K562 (cell line): ENCODE results near the gene PHYHIPL. TPM values are rescaled to one million over a fixed set of nuclear protein-coding genes. Genes with fewer than 3 reads are reported as not detected.

Experiments
- ATAC-seq: fragments of 200-7000 bp; cut with Tn5 transposase; 3 replicates; pipeline ENCODE4 v1.9.1; 2020; ENCODE audit warnings: moderate library complexity
- BruUV-seq: library from RNA; stranded (reverse); fragments of 400-500 nt; replicated peaks from 2 replicates; lab custom pipeline; 2021; lab: Mats Ljungman, UMichigan
- CTCF ChIA-PET: fragments of 300-600 bp; formaldehyde crosslinking; extraction: SDS; loops from one replicate; lab custom pipeline; 2021; ENCODE audit warnings: low intra/inter-chr PET ratio; lab: Yijun Ruan, JAX
- POLR2A ChIA-PET: fragments of 300-600, 350-650 bp; sonication (Branson Sonifier 250); formaldehyde crosslinking; extraction: SDS; loops from one replicate; lab custom pipeline; 2021; ENCODE audit warnings: antibody characterized with exemption, inconsistent platforms; lab: Yijun Ruan, JAX
- DNase-seq, 4 experiments: peaks; one replicate each; pipeline versions ENCODE4 v3.0.0 to v3.0.0-alpha.2; 2011 to 2018; ENCODE audit warnings: low spot score in 3 of 4, mixed read lengths in 3 of 4; ENCODE audit errors: extremely low read depth in 1 of 4
- FAIRE-seq: peaks from 2 replicates; lab custom pipeline; 2011; peaks lifted over from hg19 to GRCh38; lab: Jason Lieb, UNC
- H2AFZ ChIP-seq: 2 replicates; pipeline ENCODE4 v1.6.0; 2011; ENCODE audit warnings: low read depth, low read length, control low read depth, inconsistent platforms
- H3K27ac ChIP-seq: fragments of 200-600 bp; 3 replicates; pipeline ENCODE4 v1.8.0; 2011; ENCODE audit warnings: low read depth, mild to moderate bottlenecking, control low read depth, inconsistent platforms, low read length, moderate library complexity, mixed read lengths; ENCODE audit errors: extremely low read depth
- H3K27me3 ChIP-seq, 2 experiments: fragments of 300-600 bp in 1 of 2; 2 replicates in 1 of 2; 3 replicates in 1 of 2; pipeline versions ENCODE4 v1.6.0 to v1.8.0; 2011; ENCODE audit warnings: inconsistent platforms in 2 of 2, low read length in 2 of 2, mild to moderate bottlenecking in 1 of 2, mixed read lengths in 1 of 2, moderate library complexity in 1 of 2; ENCODE audit not compliant: control insufficient read depth in 2 of 2, insufficient read depth in 2 of 2
- H3K36me3 ChIP-seq: fragments of 300-600 bp; 3 replicates; pipeline ENCODE4 v1.8.0; 2011; ENCODE audit warnings: mild to moderate bottlenecking, low read length, inconsistent platforms; ENCODE audit not compliant: control insufficient read depth, insufficient read depth
- H3K4me1 ChIP-seq, 2 experiments: fragments of 200-600 bp in 1 of 2; replicated peaks in 1 of 2; 2 replicates in 1 of 2; 3 replicates in 1 of 2; pipeline versions ENCODE4 v1.5.1 to v1.8.0; 2011; ENCODE audit warnings: inconsistent platforms in 2 of 2, low read length in 2 of 2, mild to moderate bottlenecking in 1 of 2, mixed read lengths in 1 of 2, moderate library complexity in 1 of 2; ENCODE audit not compliant: control insufficient read depth in 2 of 2, insufficient read depth in 2 of 2
- H3K4me2 ChIP-seq: 2 replicates; pipeline ENCODE4 v1.6.1; 2011; ENCODE audit warnings: low read length, control low read depth, inconsistent platforms, mixed read lengths; ENCODE audit not compliant: insufficient read depth
- H3K4me3 ChIP-seq: fragments of 200-600 bp; sonication (generic), shearing (Covaris generic); 2 replicates; pipeline ENCODE4 v1.5.1; 2016; ENCODE audit warnings: control low read depth, inconsistent platforms
- H3K79me2 ChIP-seq: fragments of 200-600 bp; 3 replicates; pipeline ENCODE4 v1.8.0; 2011; ENCODE audit warnings: low read length, inconsistent platforms; ENCODE audit not compliant: control insufficient read depth, insufficient read depth
- H3K9ac ChIP-seq, 2 experiments: 2 replicates each; pipeline versions ENCODE4 v1.6.0 to v1.6.1; 2011; ENCODE audit warnings: low read depth in 2 of 2, low read length in 2 of 2, control low read depth in 1 of 2, inconsistent platforms in 1 of 2, mild to moderate bottlenecking in 1 of 2, mixed read lengths in 1 of 2; ENCODE audit not compliant: insufficient read depth in 1 of 2
- H3K9me1 ChIP-seq: one replicate; pipeline ENCODE4 v1.6.0; 2011; ENCODE audit warnings: inconsistent platforms, mild to moderate bottlenecking, low read length, moderate library complexity; ENCODE audit not compliant: control insufficient read depth, insufficient read depth
- H3K9me3 ChIP-seq: replicated peaks from 2 replicates; pipeline ENCODE4 v1.5.1; 2011; ENCODE audit warnings: low read depth, low read length, inconsistent platforms; ENCODE audit not compliant: control insufficient read depth, insufficient read depth
- H4K20me1 ChIP-seq: replicated peaks from 2 replicates; pipeline ENCODE4 v1.6.1; 2011; ENCODE audit warnings: low read length, inconsistent platforms, mixed read lengths; ENCODE audit not compliant: control insufficient read depth, insufficient read depth
- ATF3 ChIP-seq, 2 experiments: fragments of 450-650 bp in 1 of 2; sonication (generic) in 1 of 2; formaldehyde crosslinking in 1 of 2; IDR thresholded peaks in 1 of 2; conservative IDR thresholded peaks in 1 of 2; 2 replicates each; pipeline versions ENCODE4 v1.6.1 to v1.8.1; 2016 to 2023; ENCODE audit warnings: mild to moderate bottlenecking in 2 of 2, moderate library complexity in 2 of 2, inconsistent platforms in 1 of 2, missing genetic modification reagents in 1 of 2
- GABPB1 ChIP-seq: sonication (generic); formaldehyde crosslinking; IDR thresholded peaks from 2 replicates; pipeline ENCODE4 v1.8.0; 2022; ENCODE audit warnings: mild to moderate bottlenecking, missing genetic modification reagents
- GATAD2A ChIP-seq: fragments of 450-650 bp; IDR thresholded peaks from 2 replicates; pipeline ENCODE4 v1.6.1; 2017
- GTF2B ChIP-seq: IDR thresholded peaks from 2 replicates; pipeline ENCODE4 v1.6.1; 2011; ENCODE audit not compliant: insufficient read length; ENCODE audit errors: extremely low read depth
- KLF13 ChIP-seq: fragments of 450-650 bp; IDR thresholded peaks from 2 replicates; pipeline ENCODE4 v1.6.1; 2016; ENCODE audit warnings: missing genetic modification characterization, low read depth, mild to moderate bottlenecking, missing compliant biosample characterization, moderate library complexity, borderline replicate concordance
- MEF2D ChIP-seq: conservative IDR thresholded peaks from 2 replicates; pipeline ENCODE4 v1.6.1; 2016; ENCODE audit warnings: low read depth, missing genetic modification characterization, missing compliant biosample characterization
- PHF21A ChIP-seq: fragments of 450-650 bp; IDR thresholded peaks from 2 replicates; pipeline ENCODE4 v1.6.1; 2017; ENCODE audit warnings: low read depth, borderline replicate concordance
- RBM15 ChIP-seq: fragments of 200-400 bp; formaldehyde crosslinking; IDR thresholded peaks from 2 replicates; pipeline ENCODE4 v1.6.1; 2018; ENCODE audit warnings: mild to moderate bottlenecking, low read length, moderate library complexity; ENCODE audit not compliant: insufficient read depth
- U2AF2 ChIP-seq: fragments of 200-400 bp; formaldehyde crosslinking; optimal IDR thresholded peaks from 2 replicates; pipeline ENCODE3; 2017; ENCODE audit warnings: low read depth, mild to moderate bottlenecking, low read length
- WHSC1 ChIP-seq: IDR thresholded peaks from one replicate; pipeline ENCODE4 v1.6.1; 2012; ENCODE audit warnings: low read length, control low read depth, inconsistent platforms
- XRCC4 ChIP-seq: IDR thresholded peaks from one replicate; pipeline ENCODE4 v1.6.1; 2011; ENCODE audit not compliant: insufficient read depth, insufficient read length; ENCODE audit errors: extremely low read depth
- YY1 ChIP-seq, 3 experiments: IDR thresholded peaks; 2 replicates each; pipeline ENCODE4 v1.6.1; 2011; ENCODE audit warnings: low read length in 2 of 3, mild to moderate bottlenecking in 2 of 3, moderate library complexity in 2 of 3, borderline replicate concordance in 1 of 3, control low read depth in 1 of 3, low read depth in 1 of 3; ENCODE audit not compliant: insufficient read depth in 3 of 3, insufficient replicate concordance in 2 of 3, control insufficient read depth in 1 of 3, insufficient read length in 1 of 3; ENCODE audit errors: extremely low read depth in 1 of 3
- ZC3H11A ChIP-seq: IDR thresholded peaks from 2 replicates; pipeline ENCODE4 v1.6.1; 2012; ENCODE audit warnings: low read depth, low read length, improper control_type of control experiment
- ZFP1 ChIP-seq: fragments of 450-650 bp; formaldehyde crosslinking; IDR thresholded peaks from 2 replicates; pipeline ENCODE4 v1.4.0; 2020; ENCODE audit warnings: mild to moderate bottlenecking, mixed read lengths
- ZKSCAN1 ChIP-seq: fragments of 150-350 bp; IDR thresholded peaks from 2 replicates; pipeline ENCODE4 v1.6.1; 2016; ENCODE audit warnings: low read depth, low read length
- ZKSCAN8 ChIP-seq: fragments of 200-800 bp; sonication (Bioruptor generic); IDR thresholded peaks from 2 replicates; pipeline ENCODE4 v1.6.1; 2016; ENCODE audit warnings: missing genetic modification characterization, missing compliant biosample characterization
- ZNF707 ChIP-seq: fragments of 250-450 bp; sonication (Bioruptor Pico); conservative IDR thresholded peaks from 2 replicates; pipeline ENCODE4 v1.8.0; 2022; ENCODE audit warnings: inconsistent platforms, mild to moderate bottlenecking, moderate library complexity
- WGBS: fragments of 100-300 bp; shearing (Covaris generic); methylation state at CpG from one replicate; pipeline ENCODE4 v1.1.6; 2016; ENCODE audit warnings: low coverage, mixed read lengths; ENCODE audit not compliant: insufficient coverage; ENCODE audit errors: missing lambda C conversion rate; 5-methylcytosine and 5-hydroxymethylcytosine counted together
- in situ Hi-C: fragments of 300-500 bp; cut with MboI; formaldehyde crosslinking; loops from 4 replicates; pipeline ENCODE4 v1.15.0; 2018; ENCODE audit warnings: inconsistent platforms, mixed read lengths
- intact Hi-C: fragments of 100-400 bp; cut with micrococcal nuclease; formaldehyde crosslinking; loops from 2 replicates; pipeline ENCODE4 v1.14.2; 2022
- polyA plus RNA-seq, 8 experiments: library from polyadenylated mRNA; depleted of rRNA in 4 of 8; stranded (reverse) in 5 of 8; unstranded in 3 of 8; fragments of >200 nt; fragmentation: Nextera tagmentation in 2 of 8; fragmentation: Illumina TruSeq in 1 of 8; extraction: Ambion mirVana in 2 of 8; extraction: Trizol in 1 of 8; gene quantifications; 2 replicates each; pipeline versions ENCODE4 v1.2.1 to v1.2.3, GENCODE V29; 2011 to 2014; ENCODE audit warnings: inconsistent platforms in 1 of 8, missing spikeins in 1 of 8
- total RNA-seq, 7 experiments: library from RNA; depleted of rRNA in 6 of 7; stranded (reverse); fragments of >200 nt in 6 of 7; fragmentation: Illumina TruSeq in 2 of 7; extraction: Trizol in 2 of 7; gene quantifications; 2 replicates each; pipeline versions ENCODE4 v1.2.1 to v1.2.3, GENCODE V29; 2011 to 2021; ENCODE audit warnings: low replicate concordance in 1 of 7
- TF ChIP-seq, protein P1 (sequence below): sonication (generic); formaldehyde crosslinking; IDR thresholded peaks from 2 replicates; pipeline ENCODE4 v1.8.0; 2022; ENCODE audit warnings: mild to moderate bottlenecking, low read depth, missing genetic modification reagents

PHYHIPL gene
- total and polyA plus RNA-seq, 9 of the 15 experiments (the other 6 are each of a cell fraction or from before 2014, with no cell fraction given) = not detected

- BruUV-seq = no TSS peak
Observed at GRCh38 chr10:59289853-59290252, 113.4 kb downstream of the PHYHIPL start.

More at GRCh38 chr10:59289853-59290252, 113.4 kb downstream of the PHYHIPL start:
- H3K9me1 ChIP-seq = no peaks in the 10 kb centered on the region
- H2AFZ ChIP-seq = no peak overlapping the region
- ChIA-PET POLR2A (no interaction called here), CTCF (no interaction called here)
- TF ChIP-seq RBM15 (no peak), ZNF707 (no peak), PHF21A (no peak), WHSC1 (no peak), GTF2B (no peak), ZC3H11A (no peak), GABPB1 (CRISPR knock-in tag) (no peak), U2AF2 (no peak), XRCC4 (no peak), GATAD2A (no peak), ZKSCAN8 (no peak), MEF2D (tag) (no peak), ATF3 (IDR thresholded peaks at IDR 0.05) (no peak), ATF3 (CRISPR knock-in tag; conservative IDR thresholded peaks at IDR 0.05) (no peak), KLF13 (tag) (no peak), ZFP1 (no peak), ZKSCAN1 (no peak), YY1 (IDR thresholded peaks at IDR 0.05; ENCODE audit: borderline replicate concordance in 1 of 3, control insufficient read depth in 1 of 3, extremely low read depth in 1 of 3, insufficient read depth in 3 of 3, insufficient read length in 1 of 3, insufficient replicate concordance in 2 of 3, low read depth in 1 of 3, low read length in 2 of 3) (no peak)
- TF ChIP-seq, protein P1, sequence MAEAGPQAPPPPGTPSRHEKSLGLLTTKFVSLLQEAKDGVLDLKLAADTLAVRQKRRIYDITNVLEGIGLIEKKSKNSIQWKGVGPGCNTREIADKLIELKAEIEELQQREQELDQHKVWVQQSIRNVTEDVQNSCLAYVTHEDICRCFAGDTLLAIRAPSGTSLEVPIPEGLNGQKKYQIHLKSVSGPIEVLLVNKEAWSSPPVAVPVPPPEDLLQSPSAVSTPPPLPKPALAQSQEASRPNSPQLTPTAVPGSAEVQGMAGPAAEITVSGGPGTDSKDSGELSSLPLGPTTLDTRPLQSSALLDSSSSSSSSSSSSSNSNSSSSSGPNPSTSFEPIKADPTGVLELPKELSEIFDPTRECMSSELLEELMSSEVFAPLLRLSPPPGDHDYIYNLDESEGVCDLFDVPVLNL (CRISPR knock-in tag) = no peak
- DNase-seq (no peak), ATAC-seq (no peak), FAIRE-seq (no peak)
- H3K4me1 ChIP-seq = no peaks in the 10 kb centered on the region
- intact Hi-C loops = no loop called here
- no peaks in the 10 kb centered on the region for H4K20me1 ChIP-seq
- no peak overlapping the region for H3K9ac ChIP-seq
- no peak overlapping the region for H3K4me2 ChIP-seq
- no peaks in the 10 kb centered on the region for H3K27me3 ChIP-seq
- H3K79me2 ChIP-seq = no peaks in the 10 kb centered on the region
- no peak overlapping the region for H3K27ac ChIP-seq
- H3K9me3 ChIP-seq = no peaks in the 10 kb centered on the region
- WGBS = 0% methylated on average over 3 of the region's 3 CpGs
- H3K36me3 ChIP-seq = no peaks in the 10 kb centered on the region
- in situ Hi-C loops = no loop called here
- no peak overlapping the region for H3K4me3 ChIP-seq
